ENCODE data around the gene OGFOD2. TPM values are rescaled to one million over a fixed set of nuclear protein-coding genes. Genes with fewer than 3 reads are reported as not detected.
A peak's percentile ranks its signal among the peaks of the same experiment; 100 is the strongest.

Gene OGFOD2
- 10 to 100 TPM in 1 of 4 donors, 1 to 10 TPM in 3; 3.1 to 13.9 (median 6.2) TPM for total RNA-seq

DNA sequence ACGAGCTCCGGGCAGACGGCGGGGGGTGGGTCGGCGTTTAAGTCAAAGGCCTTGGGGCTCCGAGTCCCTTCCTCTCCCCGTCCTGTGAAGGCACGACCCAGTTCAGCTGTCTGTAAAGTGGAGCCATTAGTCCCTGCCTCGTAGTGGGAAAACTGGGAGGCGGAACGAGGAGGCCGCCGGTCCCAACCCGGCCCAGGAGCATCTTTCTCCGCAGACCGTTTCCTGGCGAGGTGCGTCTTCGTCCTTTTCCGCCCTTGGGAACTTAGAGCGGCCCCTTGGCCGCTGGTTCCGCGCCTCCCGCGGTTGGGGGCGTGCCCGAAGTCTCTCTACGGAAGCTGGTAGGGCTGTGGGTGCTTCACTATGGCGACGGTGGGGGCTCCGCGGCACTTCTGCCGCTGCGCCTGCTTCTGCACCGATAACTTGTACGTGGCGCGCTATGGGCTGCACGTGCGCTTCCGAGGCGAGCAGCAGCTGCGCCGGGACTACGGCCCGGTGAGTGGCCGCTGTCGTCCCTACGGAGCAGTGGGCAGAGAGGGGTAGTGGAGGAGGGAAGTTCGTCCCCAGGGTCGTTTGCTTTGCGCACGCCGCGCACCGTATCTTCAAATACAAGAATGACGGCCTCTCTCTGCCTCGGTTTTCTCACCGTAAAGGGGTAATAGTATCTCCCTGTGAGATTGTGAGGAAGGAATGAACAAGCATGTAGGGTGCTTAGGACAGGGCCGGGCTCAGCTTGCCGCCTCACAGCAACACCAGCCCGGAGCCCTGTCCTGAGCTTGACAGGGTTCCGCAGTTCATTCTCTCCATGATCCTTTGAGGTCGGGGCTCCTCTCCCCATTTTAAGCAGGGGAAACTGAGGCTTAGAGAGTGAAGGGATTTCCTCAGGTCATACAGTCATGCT is at the start of gene OGFOD2:
TSS of gene OGFOD2 (plus strand) at position 353 of the 898 bp plus-strand sequence. CDS start at position 361, 8 bp downstream.
- TF ChIP-seq, protein P1, sequence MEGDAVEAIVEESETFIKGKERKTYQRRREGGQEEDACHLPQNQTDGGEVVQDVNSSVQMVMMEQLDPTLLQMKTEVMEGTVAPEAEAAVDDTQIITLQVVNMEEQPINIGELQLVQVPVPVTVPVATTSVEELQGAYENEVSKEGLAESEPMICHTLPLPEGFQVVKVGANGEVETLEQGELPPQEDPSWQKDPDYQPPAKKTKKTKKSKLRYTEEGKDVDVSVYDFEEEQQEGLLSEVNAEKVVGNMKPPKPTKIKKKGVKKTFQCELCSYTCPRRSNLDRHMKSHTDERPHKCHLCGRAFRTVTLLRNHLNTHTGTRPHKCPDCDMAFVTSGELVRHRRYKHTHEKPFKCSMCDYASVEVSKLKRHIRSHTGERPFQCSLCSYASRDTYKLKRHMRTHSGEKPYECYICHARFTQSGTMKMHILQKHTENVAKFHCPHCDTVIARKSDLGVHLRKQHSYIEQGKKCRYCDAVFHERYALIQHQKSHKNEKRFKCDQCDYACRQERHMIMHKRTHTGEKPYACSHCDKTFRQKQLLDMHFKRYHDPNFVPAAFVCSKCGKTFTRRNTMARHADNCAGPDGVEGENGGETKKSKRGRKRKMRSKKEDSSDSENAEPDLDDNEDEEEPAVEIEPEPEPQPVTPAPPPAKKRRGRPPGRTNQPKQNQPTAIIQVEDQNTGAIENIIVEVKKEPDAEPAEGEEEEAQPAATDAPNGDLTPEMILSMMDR (IDR thresholded peaks at IDR 0.05): no peak
- DNase-seq (ENCODE audit: low spot score) (peak; percentile 56), ATAC-seq (ENCODE audit: low FRiP score) (peak; percentile 87)

DNA sequence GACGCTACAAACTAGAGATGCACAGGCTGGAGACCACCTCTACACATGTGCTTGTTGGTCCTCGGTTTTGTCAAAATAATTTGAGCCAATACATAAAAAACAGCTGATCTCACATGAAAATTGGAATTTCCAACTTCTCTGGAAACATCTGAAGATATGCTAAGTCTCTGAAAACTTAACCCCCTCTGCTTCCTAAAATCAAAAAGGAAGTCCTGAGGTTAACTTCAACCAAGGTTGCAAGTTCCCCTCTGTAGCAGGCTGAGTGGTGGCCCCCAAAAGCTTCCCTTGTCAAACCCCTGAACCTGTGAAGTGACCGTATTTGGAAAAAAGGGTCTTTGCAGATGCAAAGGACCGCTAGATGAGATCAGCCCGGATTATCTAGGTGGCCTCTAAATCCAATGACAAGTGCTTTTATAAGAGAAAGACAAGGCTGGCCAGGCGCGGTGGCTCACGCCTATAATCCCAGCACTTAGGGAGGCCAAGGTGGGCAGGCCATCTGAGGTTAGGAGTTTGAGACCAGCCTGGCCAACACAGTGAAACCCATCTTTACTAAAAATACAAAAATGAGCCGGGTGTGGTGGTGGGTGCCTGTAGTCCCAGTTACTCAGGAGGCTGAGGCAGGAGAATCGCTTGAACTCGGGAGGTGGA is 47.2 kb upstream of the OGFOD2 start:
- TF ChIP-seq, protein P1 (IDR thresholded peaks at IDR 0.05): no peak
- ATAC-seq (ENCODE audit: low FRiP score) (no peak), DNase-seq (ENCODE audit: low spot score) (no peak)

DNA sequence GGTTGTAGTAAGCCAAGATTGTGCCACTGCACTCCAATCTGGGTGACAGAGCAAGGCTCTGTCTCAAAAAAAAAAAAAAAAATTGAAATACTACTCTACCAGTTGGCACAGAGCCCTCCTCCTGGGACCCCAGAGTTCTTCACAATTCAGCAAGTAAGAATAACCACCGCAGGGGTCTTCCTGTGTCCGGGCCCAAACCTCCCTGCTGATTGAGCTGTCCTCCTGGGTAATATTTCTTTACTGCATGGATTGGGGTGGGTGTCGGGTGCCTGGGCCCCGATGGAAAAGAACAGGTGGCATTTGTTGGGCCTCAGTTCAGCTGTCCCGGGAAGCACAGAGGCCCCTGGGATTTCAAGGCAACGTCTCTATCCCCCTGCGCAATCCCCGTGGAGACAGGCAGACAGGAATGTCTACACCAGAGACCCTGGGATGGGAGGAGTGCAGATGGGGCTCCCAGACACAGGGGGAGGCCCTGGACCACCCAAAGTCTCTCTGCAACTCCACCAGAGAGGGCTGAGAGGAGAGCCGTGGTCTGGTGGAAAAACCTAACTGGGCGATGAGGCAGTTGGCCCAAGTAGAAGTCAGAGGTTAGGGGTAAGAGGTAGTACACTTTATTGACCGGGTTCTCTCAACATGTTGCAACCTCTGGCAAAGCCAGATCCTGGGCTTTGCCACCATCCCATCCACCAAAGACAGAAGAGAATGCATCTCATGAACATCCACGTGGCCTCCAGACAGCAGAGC is 46.5 kb upstream of the OGFOD2 start:
- DNase-seq (ENCODE audit: low spot score) (no peak), ATAC-seq (ENCODE audit: low FRiP score) (no peak)
- TF ChIP-seq, protein P1 (IDR thresholded peaks at IDR 0.05): no peak

DNA sequence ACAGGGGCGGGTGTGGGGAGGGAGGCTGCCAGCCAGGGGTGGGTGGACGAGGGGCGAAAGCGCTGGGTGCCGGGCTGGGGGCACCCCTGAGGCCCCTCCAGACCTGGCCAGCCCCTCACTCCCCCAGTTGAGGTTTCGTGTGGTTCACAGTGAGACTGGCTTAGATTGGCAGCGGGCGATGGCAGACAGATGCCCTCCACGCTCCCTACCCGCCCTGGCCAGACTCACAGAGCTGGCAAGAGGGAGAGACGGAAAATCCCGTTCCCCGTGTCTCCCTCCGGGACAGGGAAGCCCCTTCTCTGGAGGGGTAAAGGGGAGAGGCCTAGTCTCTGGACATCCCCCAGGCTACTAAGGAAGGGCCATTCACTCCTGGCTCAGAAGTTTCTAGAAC is 45.9 kb upstream of the OGFOD2 start:
- TF ChIP-seq, protein P1 (IDR thresholded peaks at IDR 0.05): no peak
- DNase-seq (ENCODE audit: low spot score): no peak
- no peak for ATAC-seq (ENCODE audit: low FRiP score)

DNA sequence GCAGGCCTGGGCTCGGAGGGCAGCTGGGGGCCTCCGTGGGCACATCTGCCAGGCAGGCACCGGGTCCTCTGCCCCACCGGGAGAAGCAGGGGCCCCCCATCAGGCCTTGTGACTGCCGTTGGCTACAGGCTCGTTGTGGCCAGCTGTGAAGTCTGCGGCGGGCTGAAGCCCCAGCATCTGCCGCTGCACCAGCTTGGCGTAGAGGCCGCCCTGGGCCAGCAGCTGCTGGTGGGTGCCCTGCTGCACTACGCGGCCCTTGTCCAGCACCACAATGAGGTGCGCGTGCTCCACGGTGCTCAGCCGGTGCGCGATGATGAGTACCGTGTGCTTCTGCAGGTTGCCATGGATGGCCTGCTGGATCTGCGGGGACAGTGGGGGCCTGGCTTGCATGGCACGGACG is 45.2 kb upstream of the OGFOD2 start:
- ATAC-seq (ENCODE audit: low FRiP score) (peak; percentile 14), DNase-seq (ENCODE audit: low spot score) (no peak)
- TF ChIP-seq, protein P1 (IDR thresholded peaks at IDR 0.05): no peak

DNA sequence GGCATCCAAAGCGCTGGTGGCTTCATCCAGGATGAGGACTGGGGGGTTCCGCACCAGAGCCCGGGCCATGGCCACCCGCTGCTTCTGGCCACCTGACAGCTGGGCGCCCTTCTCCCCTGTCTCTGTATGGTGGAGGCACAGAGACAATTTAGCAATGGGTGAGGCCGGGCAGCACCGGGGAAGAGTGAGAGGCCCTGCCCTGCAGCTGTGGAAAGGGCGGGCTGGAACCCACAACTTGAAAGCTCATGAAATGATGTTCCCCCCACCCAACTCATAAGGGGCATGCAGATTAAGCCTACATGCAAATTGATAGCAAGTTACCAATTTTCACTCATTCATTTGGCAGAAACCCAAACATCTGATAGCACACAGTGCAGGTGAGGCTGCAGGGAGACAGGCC is 42.8 kb upstream of the OGFOD2 start:
- DNase-seq (ENCODE audit: low spot score): no peak
- no peak for ATAC-seq (ENCODE audit: low FRiP score)
- TF ChIP-seq, protein P1 (IDR thresholded peaks at IDR 0.05): no peak
